Ovary (tissue), 3 donors: ENCODE data around the gene TRIM65.

Experiments used
- EP300 ChIP-seq: sonication (generic); formaldehyde crosslinking; IDR thresholded peaks from one replicate; pipeline ENCODE4 v1.6.1; 2017; ENCODE audit warnings: antibody characterized with exemption
- POLR2A ChIP-seq: fragments of 450-650 bp; IDR thresholded peaks from one replicate; pipeline ENCODE4 v1.6.1; 2017; ENCODE audit warnings: antibody characterized with exemption, mild to moderate bottlenecking, moderate library complexity
- TF ChIP-seq, protein P1 (sequence below), 3 donors: fragments of 450-650 bp in 2 of 3; fragments of 200-600 bp in 1 of 3; IDR thresholded peaks; one replicate each; pipeline versions ENCODE4 v1.5.1 to v1.8.0; 2016 to 2022; ENCODE audit warnings: antibody characterized with exemption in 3 of 3, mild to moderate bottlenecking in 1 of 3
- donor health status: DM: no; HTN: no; CAD: no.

DNA sequence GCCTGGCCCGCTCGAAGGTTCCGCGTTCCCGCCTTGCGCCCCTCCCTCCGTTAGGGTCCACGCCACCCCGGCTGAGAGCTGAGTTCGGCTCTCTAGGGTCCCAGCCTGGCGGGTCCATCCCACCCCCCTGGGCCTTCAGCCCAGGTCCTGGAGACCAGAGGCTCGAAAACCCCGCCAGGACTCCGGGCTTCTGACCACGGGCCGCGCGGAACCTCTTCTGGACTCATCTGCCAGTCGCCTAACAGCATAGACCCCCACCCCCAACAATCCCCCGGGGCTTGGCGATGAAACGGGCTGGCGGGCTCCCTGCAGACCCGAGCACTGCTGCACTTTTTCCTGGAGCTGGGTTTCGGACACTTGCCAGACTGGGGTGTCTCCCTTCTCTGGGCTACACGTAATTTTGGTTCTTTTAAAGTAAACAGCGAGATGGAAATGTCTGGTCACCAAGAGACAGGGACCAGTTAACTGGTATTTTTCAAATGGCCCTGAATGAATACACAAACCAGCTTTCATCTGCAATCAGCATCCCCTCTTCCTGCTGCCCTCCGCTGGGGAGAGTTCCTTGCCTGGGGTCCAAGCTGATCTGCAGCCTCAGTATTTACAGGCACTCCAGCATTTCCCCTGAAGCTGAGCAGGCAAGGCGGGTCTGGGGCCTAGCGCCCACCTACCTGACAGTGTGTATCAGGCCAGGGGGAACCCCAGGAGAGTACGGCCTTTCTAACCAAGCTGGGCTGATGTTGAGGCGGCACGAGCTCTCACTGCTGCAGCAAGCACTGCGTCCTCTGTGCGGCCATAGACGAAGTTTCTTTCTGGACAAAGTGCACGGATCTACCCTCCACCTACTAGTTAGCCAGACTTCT lies 639 bp upstream of the TRIM65 start:
- TF ChIP-seq, protein P1, sequence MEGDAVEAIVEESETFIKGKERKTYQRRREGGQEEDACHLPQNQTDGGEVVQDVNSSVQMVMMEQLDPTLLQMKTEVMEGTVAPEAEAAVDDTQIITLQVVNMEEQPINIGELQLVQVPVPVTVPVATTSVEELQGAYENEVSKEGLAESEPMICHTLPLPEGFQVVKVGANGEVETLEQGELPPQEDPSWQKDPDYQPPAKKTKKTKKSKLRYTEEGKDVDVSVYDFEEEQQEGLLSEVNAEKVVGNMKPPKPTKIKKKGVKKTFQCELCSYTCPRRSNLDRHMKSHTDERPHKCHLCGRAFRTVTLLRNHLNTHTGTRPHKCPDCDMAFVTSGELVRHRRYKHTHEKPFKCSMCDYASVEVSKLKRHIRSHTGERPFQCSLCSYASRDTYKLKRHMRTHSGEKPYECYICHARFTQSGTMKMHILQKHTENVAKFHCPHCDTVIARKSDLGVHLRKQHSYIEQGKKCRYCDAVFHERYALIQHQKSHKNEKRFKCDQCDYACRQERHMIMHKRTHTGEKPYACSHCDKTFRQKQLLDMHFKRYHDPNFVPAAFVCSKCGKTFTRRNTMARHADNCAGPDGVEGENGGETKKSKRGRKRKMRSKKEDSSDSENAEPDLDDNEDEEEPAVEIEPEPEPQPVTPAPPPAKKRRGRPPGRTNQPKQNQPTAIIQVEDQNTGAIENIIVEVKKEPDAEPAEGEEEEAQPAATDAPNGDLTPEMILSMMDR (IDR thresholded peaks at IDR 0.05): no peak
- TF ChIP-seq POLR2A (no peak), EP300 (no peak)
